IPS-NIHi7 (cell line): Measurements from ENCODE around the gene PHACTR3.
A peak's percentile ranks its signal among the peaks of the same experiment; 100 is the strongest.

Source experiments
- DNase-seq: peaks from one replicate; pipeline ENCODE4 v3.0.0; 2012; ENCODE audit warnings: mixed read lengths; ENCODE audit errors: extremely low spot score

The PHACTR3 gene

GRCh38 chr20:59573837-59574236 is 30.5 kb upstream of the PHACTR3 start:
- no peak for DNase-seq

GRCh38 chr20:59574308-59574707 is 30.0 kb upstream of the PHACTR3 start:
- peak; percentile 3 for DNase-seq

GRCh38 chr20:59575216-59575615 is 29.1 kb upstream of the PHACTR3 start:
- DNase-seq, result no peak

GRCh38 chr20:59575653-59576052 is 28.7 kb upstream of the PHACTR3 start:
- no peak for DNase-seq

- peak; percentile 36 for DNase-seq
Measured at GRCh38 chr20:59576216-59576953, 28.0 kb upstream of the PHACTR3 start.

- peak; percentile 36 for DNase-seq
Measured at GRCh38 chr20:59577037-59577808, 27.1 kb upstream of the PHACTR3 start.

- no peak for DNase-seq
Measured at GRCh38 chr20:59577809-59578435, 26.4 kb upstream of the PHACTR3 start.

GRCh38 chr20:59578436-59579403 is 25.6 kb upstream of the PHACTR3 start:
- DNase-seq, result no peak

- no peak for DNase-seq
Measured at GRCh38 chr20:59579404-59580145, 24.8 kb upstream of the PHACTR3 start.

GRCh38 chr20:59580146-59580946 is 24.0 kb upstream of the PHACTR3 start:
- no peak for DNase-seq

- DNase-seq, result no peak
Measured at GRCh38 chr20:59580991-59581401, 23.3 kb upstream of the PHACTR3 start.

- no peak for DNase-seq
Measured at GRCh38 chr20:59581993-59582679, 22.2 kb upstream of the PHACTR3 start.

- DNase-seq, result no peak
Measured at GRCh38 chr20:59583428-59584277, 20.7 kb upstream of the PHACTR3 start.

- DNase-seq, result no peak
Measured at GRCh38 chr20:59584278-59584925, 19.9 kb upstream of the PHACTR3 start.

GRCh38 chr20:59585714-59586409 is 18.5 kb upstream of the PHACTR3 start:
- no peak for DNase-seq

GRCh38 chr20:59586613-59587012 is 17.7 kb upstream of the PHACTR3 start:
- no peak for DNase-seq

GRCh38 chr20:59587570-59587969 is 16.8 kb upstream of the PHACTR3 start:
- DNase-seq, result no peak
